HG02798 (cell line): ENCODE data around the gene CST8.

Source experiments
- ATAC-seq: cut with Tn5 transposase; IDR thresholded peaks from one replicate; pipeline ENCODE4 v1.9.1; 2021; ENCODE audit warnings: mild to moderate bottlenecking; ENCODE audit not compliant: unreplicated experiment, poor library complexity

Gene CST8

GRCh38 chr20:23515250-23515939 is 24.5 kb downstream of the CST8 start:
- no peak for ATAC-seq

GRCh38 chr20:23517719-23518118 is 26.8 kb downstream of the CST8 start:
- ATAC-seq: no peak

- peak; percentile 67 for ATAC-seq
Observed at GRCh38 chr20:23519556-23519955, 28.6 kb downstream of the CST8 start.

GRCh38 chr20:23520185-23520584 is 29.3 kb downstream of the CST8 start:
- ATAC-seq: no peak

- ATAC-seq: no peak
Observed at GRCh38 chr20:23524146-23524545, 33.2 kb downstream of the CST8 start.

- ATAC-seq: no peak
Observed at GRCh38 chr20:23526850-23527249, 35.9 kb downstream of the CST8 start.

- no peak for ATAC-seq
Observed at GRCh38 chr20:23528867-23529431, 38.0 kb downstream of the CST8 start.

GRCh38 chr20:23530937-23531567 is 40.1 kb downstream of the CST8 start:
- ATAC-seq: no peak

- no peak for ATAC-seq
Observed at GRCh38 chr20:23532533-23532932, 41.6 kb downstream of the CST8 start.

- no peak for ATAC-seq
Observed at GRCh38 chr20:23533161-23533560, 42.2 kb downstream of the CST8 start.

- no peak for ATAC-seq
Observed at GRCh38 chr20:23534801-23535593, 44.1 kb downstream of the CST8 start.

- no peak for ATAC-seq
Observed at GRCh38 chr20:23536328-23536974, 45.5 kb downstream of the CST8 start.

- no peak for ATAC-seq
Observed at GRCh38 chr20:23537030-23537429, 46.1 kb downstream of the CST8 start.

- no peak for ATAC-seq
Observed at GRCh38 chr20:23540624-23541023, 49.7 kb downstream of the CST8 start.

- no peak for ATAC-seq
Observed at GRCh38 chr20:23541330-23541729, 50.4 kb downstream of the CST8 start.

GRCh38 chr20:23541776-23542175 is 50.9 kb downstream of the CST8 start:
- ATAC-seq: no peak

- ATAC-seq: no peak
Observed at GRCh38 chr20:23542801-23543200, 51.9 kb downstream of the CST8 start.

GRCh38 chr20:23544133-23544532 is 53.2 kb downstream of the CST8 start:
- ATAC-seq: no peak
